Liver (tissue), 9 donors: ENCODE results near the gene GGTLC2. TPM values are rescaled to one million over a fixed set of nuclear protein-coding genes. Genes with fewer than 3 reads are reported as not detected.
"Not testable (repeated sequence)": the region's sequence is repeated elsewhere in the genome, so short reads cannot be mapped to it uniquely, and the experiment has no call there.

Experiments
- DNase-seq: peaks from one replicate; pipeline ENCODE4 v3.0.0-alpha.2; 2017; ENCODE audit warnings: low spot score
- H3K27ac ChIP-seq, 2 donors: one replicate each; pipeline ENCODE4 v1.7.0; 2013; ENCODE audit warnings: inconsistent platforms in 2 of 2, low read length in 2 of 2, control low read depth in 1 of 2, low read depth in 1 of 2, mild to moderate bottlenecking in 1 of 2
- H3K27me3 ChIP-seq, 4 donors: one replicate each; pipeline versions ENCODE4 v1.6.1 to v1.7.0; 2013; ENCODE audit warnings: low read length in 3 of 4, inconsistent platforms in 1 of 4, mild to moderate bottlenecking in 1 of 4, moderate library complexity in 1 of 4; ENCODE audit not compliant: control insufficient read depth in 4 of 4, insufficient read depth in 4 of 4
- H3K36me3 ChIP-seq, 4 donors: one replicate each; pipeline versions ENCODE4 v1.6.1 to v1.7.0; 2013; ENCODE audit warnings: low read length in 3 of 4, mild to moderate bottlenecking in 3 of 4, low read depth in 1 of 4, moderate library complexity in 1 of 4; ENCODE audit not compliant: control insufficient read depth in 4 of 4, insufficient read depth in 3 of 4
- H3K4me1 ChIP-seq, 4 donors: one replicate each; pipeline versions ENCODE4 v1.6.1 to v1.7.0; 2013; ENCODE audit warnings: low read length in 3 of 4, mild to moderate bottlenecking in 3 of 4, moderate library complexity in 1 of 4; ENCODE audit not compliant: control insufficient read depth in 4 of 4, insufficient read depth in 4 of 4
- H3K4me3 ChIP-seq, 3 donors: one replicate each; pipeline versions ENCODE4 v1.6.1 to v1.7.0; 2013; ENCODE audit warnings: low read length in 3 of 3, control low read depth in 1 of 3, low read depth in 1 of 3, mild to moderate bottlenecking in 1 of 3
- H3K9ac ChIP-seq, 2 donors: one replicate each; pipeline ENCODE4 v1.7.0; 2013; ENCODE audit warnings: low read length in 2 of 2, mild to moderate bottlenecking in 2 of 2, moderate library complexity in 2 of 2, control low read depth in 1 of 2, low read depth in 1 of 2
- H3K9me3 ChIP-seq, 4 donors: one replicate each; pipeline versions ENCODE4 v1.6.1 to v1.7.0; 2013; ENCODE audit warnings: low read length in 3 of 4; ENCODE audit not compliant: control insufficient read depth in 4 of 4
- EGR1 ChIP-seq, 2 donors: IDR thresholded peaks; 2 replicates each; pipeline ENCODE4 v1.6.1; 2016 to 2018; ENCODE audit warnings: antibody characterized with exemption in 2 of 2, low read depth in 2 of 2
- FOXA2 ChIP-seq: IDR thresholded peaks from 2 replicates; pipeline ENCODE4 v1.6.1; 2016; ENCODE audit warnings: antibody characterized with exemption
- GABPA ChIP-seq, 2 donors: IDR thresholded peaks in 1 of 2; conservative IDR thresholded peaks in 1 of 2; 2 replicates each; pipeline ENCODE4 v1.6.1; 2016; ENCODE audit warnings: antibody characterized with exemption in 2 of 2, mild to moderate bottlenecking in 1 of 2, moderate library complexity in 1 of 2
- HNF4A ChIP-seq, 2 donors: conservative IDR thresholded peaks; 2 replicates each; pipeline ENCODE4 v1.6.1; 2016; ENCODE audit warnings: antibody characterized with exemption in 2 of 2, mild to moderate bottlenecking in 2 of 2
- NR2F2 ChIP-seq: IDR thresholded peaks from 2 replicates; pipeline ENCODE4 v1.6.1; 2016; ENCODE audit warnings: antibody characterized with exemption
- RAD21 ChIP-seq, 2 donors: IDR thresholded peaks; 2 replicates each; pipeline ENCODE4 v1.6.1; 2016; ENCODE audit warnings: antibody characterized with exemption in 2 of 2, mild to moderate bottlenecking in 2 of 2
- RXRA ChIP-seq, 2 donors: IDR thresholded peaks; 2 replicates each; pipeline ENCODE4 v1.6.1; 2017 to 2018; ENCODE audit warnings: antibody characterized with exemption in 2 of 2, mild to moderate bottlenecking in 1 of 2
- SP1 ChIP-seq: IDR thresholded peaks from 2 replicates; pipeline ENCODE4 v1.6.1; 2018; ENCODE audit warnings: antibody characterized with exemption, mild to moderate bottlenecking
- YY1 ChIP-seq: IDR thresholded peaks from 2 replicates; pipeline ENCODE4 v1.6.1; 2016; ENCODE audit warnings: antibody characterized with exemption, mild to moderate bottlenecking
- WGBS: extraction: QIAGEN DNeasy Blood & Tissue Kit; methylation state at CpG from one replicate; pipeline ENCODE4 v1.1.7; 2013; 5-methylcytosine and 5-hydroxymethylcytosine counted together
- polyA plus RNA-seq, 2 donors: library from polyadenylated mRNA; stranded (reverse) in 1 of 2; unstranded in 1 of 2; fragments of 200-250 nt in 1 of 2; fragments of >200 nt in 1 of 2; fragmentation: Nextera tagmentation in 1 of 2; extraction: Ambion mirVana in 1 of 2; gene quantifications; one replicate each; pipeline versions ENCODE4 v1.2.1 to v1.2.3, GENCODE V29; 2013 to 2015
- total RNA-seq, 2 donors: library from RNA; depleted of rRNA; stranded (reverse); fragments of >200 nt; gene quantifications; one replicate each; pipeline ENCODE4 v1.2.3, GENCODE V29; 2014
- TF ChIP-seq, protein P1 (sequence below): IDR thresholded peaks from 2 replicates; pipeline ENCODE4 v1.6.1; 2016; ENCODE audit warnings: antibody characterized with exemption
- TF ChIP-seq, protein P2 (sequence below): fragments of 150-350 bp; IDR thresholded peaks from 2 replicates; pipeline ENCODE4 v1.5.1; 2017; ENCODE audit warnings: improper control_type of control experiment, low read depth, low read length; ENCODE audit not compliant: missing input control
- donor health status: healthy.
- donor health status: healthy.
- donor health status: healthy.
- donor health status: healthy.
- donor health status: healthy.

The GGTLC2 gene
- total and polyA plus RNA-seq, 4 donors, result not detected

DNA sequence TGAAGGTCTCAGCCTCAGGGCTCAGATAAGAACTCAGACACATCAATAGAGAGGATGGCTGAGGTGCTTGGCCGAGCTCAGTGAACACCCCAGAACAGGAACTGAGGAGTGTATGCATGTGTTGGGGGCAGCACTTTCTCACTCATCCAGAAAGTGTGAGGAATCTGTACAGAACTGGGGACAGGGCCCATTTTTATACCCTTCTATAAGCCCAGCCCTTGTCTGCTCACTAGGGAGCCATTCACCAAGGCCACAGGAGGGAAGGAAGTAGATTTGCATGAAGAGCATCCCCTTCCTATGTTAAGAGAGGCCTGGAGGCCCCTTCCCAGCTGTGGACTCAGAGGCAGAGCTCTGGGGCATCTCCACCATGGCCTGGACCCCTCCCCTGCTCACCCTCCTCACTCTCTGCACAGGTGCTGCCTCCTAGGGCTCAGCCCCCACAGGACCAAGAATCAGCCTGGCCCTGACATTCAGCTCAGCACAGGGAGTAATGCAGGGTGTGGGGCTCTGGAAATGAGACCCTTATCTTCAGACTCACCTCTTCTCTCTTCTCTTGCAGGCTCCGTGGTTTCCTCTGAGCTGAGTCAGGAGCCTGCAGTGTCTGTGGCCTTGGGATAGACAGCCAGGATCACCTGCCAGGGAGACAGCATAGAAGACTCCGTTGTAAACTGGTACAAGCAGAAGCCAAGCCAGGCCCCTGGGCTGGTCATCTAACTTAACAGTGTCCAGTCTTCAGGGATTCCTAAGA, 39.9 kb upstream of the GGTLC2 start:
- no peak for DNase-seq
- no peaks in the 10 kb centered on the region for H3K36me3 ChIP-seq
- no peaks in the 10 kb centered on the region for H3K27me3 ChIP-seq
- no peaks in the 10 kb centered on the region for H3K4me1 ChIP-seq
- H3K4me3 ChIP-seq, result no peak overlapping the region
- H3K27ac ChIP-seq, result no peak overlapping the region
- H3K9me3 ChIP-seq, result no peaks in the 10 kb centered on the region
- no peak for TF ChIP-seq RXRA (IDR thresholded peaks at IDR 0.05)
- WGBS, result 77% methylated on average over 3 of the region's 3 CpGs
- no peak overlapping the region for H3K9ac ChIP-seq

DNA sequence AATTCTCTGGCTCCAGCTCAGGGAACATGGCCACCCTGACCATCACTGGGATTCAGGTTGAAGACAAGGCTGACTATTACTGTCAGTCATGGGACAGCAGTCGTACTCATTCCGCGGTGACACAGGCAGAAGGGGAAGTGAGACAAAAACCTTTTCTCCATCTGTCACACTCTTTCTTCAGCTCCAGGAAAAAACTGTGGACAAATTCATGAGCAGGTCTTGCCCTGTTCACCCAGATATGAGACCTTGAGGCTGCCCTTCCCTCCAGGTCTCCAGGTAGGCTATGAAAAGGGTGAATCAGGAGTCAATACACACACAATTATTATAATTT, 39.4 kb upstream of the GGTLC2 start:
- no peak overlapping the region for H3K4me3 ChIP-seq
- no peaks in the 10 kb centered on the region for H3K9me3 ChIP-seq
- H3K27me3 ChIP-seq, result no peaks in the 10 kb centered on the region
- no peaks in the 10 kb centered on the region for H3K4me1 ChIP-seq
- no peak for TF ChIP-seq HNF4A (conservative IDR thresholded peaks at IDR 0.05)
- TF ChIP-seq YY1, result no peak
- H3K9ac ChIP-seq, result no peak overlapping the region
- no peak overlapping the region for H3K27ac ChIP-seq
- no peaks in the 10 kb centered on the region for H3K36me3 ChIP-seq
- DNase-seq, result no peak
- WGBS, result 85% methylated on average over 3 of the region's 3 CpGs

DNA sequence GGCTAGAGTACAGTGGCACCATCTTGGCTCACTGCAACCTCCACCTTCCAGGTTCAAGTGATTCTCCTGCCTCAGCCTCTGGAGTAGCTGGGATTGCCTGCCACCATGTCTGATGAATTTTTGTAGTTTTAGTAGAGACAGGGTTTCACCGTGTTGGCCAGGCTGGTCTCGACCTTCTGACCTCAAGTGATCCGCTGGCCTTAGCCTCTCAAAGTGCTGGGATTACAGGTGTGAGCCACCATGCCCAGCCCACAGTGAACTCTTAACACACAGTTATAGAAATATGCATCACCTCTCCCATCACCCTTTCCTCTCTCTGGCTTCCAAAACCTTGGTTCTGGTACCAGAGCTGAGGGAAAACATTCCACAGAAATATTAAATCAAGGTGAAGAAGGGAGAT, 36.4 kb upstream of the GGTLC2 start:
- DNase-seq, H3K9me3 ChIP-seq, H3K4me1 ChIP-seq, H3K27ac ChIP-seq, H3K9ac ChIP-seq, H3K36me3 ChIP-seq, H3K27me3 ChIP-seq, H3K4me3 ChIP-seq: not testable (repeated sequence)
- WGBS, result 92% methylated on average over 3 of the region's 3 CpGs

DNA sequence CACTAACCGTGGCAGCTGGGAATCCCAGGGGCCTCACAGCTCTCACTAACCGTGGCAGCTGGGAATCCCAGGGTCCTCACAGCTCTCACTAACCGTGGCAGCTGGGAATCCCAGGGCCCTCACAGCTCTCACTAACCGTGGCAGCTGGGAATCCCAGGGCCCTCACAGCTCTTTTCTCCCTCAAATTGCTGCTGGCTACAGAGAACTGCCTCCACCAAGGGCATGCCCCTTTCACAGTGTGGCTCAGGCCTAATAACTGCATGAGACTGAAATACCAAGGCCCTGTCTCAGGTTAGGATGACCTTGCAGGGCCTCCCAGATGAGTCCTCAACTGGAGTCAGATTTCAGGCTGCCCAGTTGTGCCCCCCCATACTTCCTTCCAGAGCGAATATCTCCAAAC, 35.1 kb upstream of the GGTLC2 start:
- DNase-seq, result no peak
- Histone ChIP-seq H3K4me1 (no peaks in the 10 kb centered on the region), H3K9me3 (no peaks in the 10 kb centered on the region), H3K27me3 (peaks cover 0 to 4% (median 0%) of the 10 kb centered on the region in 4 donors), H3K27ac (no peak overlapping the region), H3K36me3 (no peaks in the 10 kb centered on the region), H3K4me3 (no peak overlapping the region), H3K9ac (no peak overlapping the region)
- TF ChIP-seq SP1 (no peak), GABPA (IDR thresholded peaks at IDR 0.05 in 1 of 2, conservative IDR thresholded peaks at IDR 0.05 in 1 of 2) (no peak)
- 88% methylated on average over 5 of the region's 5 CpGs for WGBS

DNA sequence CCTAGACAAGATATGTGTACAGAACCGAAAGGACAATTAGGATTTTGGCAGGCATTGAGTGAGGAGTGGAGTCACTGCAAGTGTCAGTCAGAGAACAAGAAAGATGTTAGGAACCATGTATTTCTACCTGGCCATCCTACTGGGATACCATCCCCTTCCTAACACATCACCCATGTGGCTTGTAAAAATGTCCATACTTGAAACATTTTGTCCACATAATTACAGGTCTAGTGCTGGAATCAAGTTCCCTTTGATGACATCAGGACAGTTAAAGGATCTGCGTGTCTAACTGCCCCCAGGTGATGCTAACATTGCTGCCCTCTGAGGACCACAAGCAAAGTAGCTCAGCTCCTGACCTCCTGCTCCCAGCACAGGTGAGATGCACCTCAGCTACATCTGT, 31.9 kb upstream of the GGTLC2 start:
- Histone ChIP-seq H3K4me1 (no peaks in the 10 kb centered on the region), H3K36me3 (no peaks in the 10 kb centered on the region), H3K9me3 (no peaks in the 10 kb centered on the region), H3K27me3 (peaks cover 0 to 9% (median 0%) of the 10 kb centered on the region in 4 donors), H3K27ac (no peak overlapping the region), H3K4me3 (no peak overlapping the region), H3K9ac (no peak overlapping the region)
- 77% methylated on average over 2 of the region's 2 CpGs for WGBS
- DNase-seq, result no peak
- TF ChIP-seq EGR1 (IDR thresholded peaks at IDR 0.05; ENCODE audit: low read depth in 2 of 2) (no peak), HNF4A (conservative IDR thresholded peaks at IDR 0.05) (no peak), NR2F2 (no peak), RAD21 (IDR thresholded peaks at IDR 0.05) (no peak), GABPA (IDR thresholded peaks at IDR 0.05 in 1 of 2, conservative IDR thresholded peaks at IDR 0.05 in 1 of 2) (no peak), YY1 (no peak), SP1 (no peak), FOXA2 (no peak)
- TF ChIP-seq, protein P1, sequence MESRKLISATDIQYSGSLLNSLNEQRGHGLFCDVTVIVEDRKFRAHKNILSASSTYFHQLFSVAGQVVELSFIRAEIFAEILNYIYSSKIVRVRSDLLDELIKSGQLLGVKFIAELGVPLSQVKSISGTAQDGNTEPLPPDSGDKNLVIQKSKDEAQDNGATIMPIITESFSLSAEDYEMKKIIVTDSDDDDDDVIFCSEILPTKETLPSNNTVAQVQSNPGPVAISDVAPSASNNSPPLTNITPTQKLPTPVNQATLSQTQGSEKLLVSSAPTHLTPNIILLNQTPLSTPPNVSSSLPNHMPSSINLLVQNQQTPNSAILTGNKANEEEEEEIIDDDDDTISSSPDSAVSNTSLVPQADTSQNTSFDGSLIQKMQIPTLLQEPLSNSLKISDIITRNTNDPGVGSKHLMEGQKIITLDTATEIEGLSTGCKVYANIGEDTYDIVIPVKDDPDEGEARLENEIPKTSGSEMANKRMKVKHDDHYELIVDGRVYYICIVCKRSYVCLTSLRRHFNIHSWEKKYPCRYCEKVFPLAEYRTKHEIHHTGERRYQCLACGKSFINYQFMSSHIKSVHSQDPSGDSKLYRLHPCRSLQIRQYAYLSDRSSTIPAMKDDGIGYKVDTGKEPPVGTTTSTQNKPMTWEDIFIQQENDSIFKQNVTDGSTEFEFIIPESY, result no peak
- TF ChIP-seq, protein P2, sequence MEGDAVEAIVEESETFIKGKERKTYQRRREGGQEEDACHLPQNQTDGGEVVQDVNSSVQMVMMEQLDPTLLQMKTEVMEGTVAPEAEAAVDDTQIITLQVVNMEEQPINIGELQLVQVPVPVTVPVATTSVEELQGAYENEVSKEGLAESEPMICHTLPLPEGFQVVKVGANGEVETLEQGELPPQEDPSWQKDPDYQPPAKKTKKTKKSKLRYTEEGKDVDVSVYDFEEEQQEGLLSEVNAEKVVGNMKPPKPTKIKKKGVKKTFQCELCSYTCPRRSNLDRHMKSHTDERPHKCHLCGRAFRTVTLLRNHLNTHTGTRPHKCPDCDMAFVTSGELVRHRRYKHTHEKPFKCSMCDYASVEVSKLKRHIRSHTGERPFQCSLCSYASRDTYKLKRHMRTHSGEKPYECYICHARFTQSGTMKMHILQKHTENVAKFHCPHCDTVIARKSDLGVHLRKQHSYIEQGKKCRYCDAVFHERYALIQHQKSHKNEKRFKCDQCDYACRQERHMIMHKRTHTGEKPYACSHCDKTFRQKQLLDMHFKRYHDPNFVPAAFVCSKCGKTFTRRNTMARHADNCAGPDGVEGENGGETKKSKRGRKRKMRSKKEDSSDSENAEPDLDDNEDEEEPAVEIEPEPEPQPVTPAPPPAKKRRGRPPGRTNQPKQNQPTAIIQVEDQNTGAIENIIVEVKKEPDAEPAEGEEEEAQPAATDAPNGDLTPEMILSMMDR, result no peak
